Measurements from ENCODE around the gene RNF133. TPM values are rescaled to one million over a fixed set of nuclear protein-coding genes. Genes with fewer than 3 reads are reported as not detected.

Gene RNF133
- total RNA-seq, 1 donor from 2014 or later, result 0.41 TPM

DNA sequence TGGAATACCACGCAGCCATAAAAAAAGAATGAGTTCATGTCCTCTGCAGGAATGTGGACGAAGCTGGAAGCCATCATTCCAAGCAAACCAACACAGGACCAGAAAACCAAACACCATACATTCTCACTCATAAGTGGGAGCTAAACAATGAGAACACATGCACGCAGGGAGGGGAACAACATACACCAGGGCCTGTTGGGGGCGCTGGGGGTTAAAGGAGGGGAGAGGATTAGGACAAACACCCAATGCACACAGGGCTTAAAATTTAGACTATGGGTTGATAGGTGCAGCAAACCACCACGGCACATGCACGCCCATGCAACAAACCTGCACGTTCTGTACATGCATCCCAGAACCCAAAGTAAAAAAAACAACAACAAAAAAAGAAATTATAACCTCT lies 23.3 kb downstream of the RNF133 start:
- no peaks in the 10 kb centered on the region for H3K27me3 ChIP-seq (ENCODE audit: low read depth)
- no peaks in the 10 kb centered on the region for H3K36me3 ChIP-seq
- TF ChIP-seq, protein P1, sequence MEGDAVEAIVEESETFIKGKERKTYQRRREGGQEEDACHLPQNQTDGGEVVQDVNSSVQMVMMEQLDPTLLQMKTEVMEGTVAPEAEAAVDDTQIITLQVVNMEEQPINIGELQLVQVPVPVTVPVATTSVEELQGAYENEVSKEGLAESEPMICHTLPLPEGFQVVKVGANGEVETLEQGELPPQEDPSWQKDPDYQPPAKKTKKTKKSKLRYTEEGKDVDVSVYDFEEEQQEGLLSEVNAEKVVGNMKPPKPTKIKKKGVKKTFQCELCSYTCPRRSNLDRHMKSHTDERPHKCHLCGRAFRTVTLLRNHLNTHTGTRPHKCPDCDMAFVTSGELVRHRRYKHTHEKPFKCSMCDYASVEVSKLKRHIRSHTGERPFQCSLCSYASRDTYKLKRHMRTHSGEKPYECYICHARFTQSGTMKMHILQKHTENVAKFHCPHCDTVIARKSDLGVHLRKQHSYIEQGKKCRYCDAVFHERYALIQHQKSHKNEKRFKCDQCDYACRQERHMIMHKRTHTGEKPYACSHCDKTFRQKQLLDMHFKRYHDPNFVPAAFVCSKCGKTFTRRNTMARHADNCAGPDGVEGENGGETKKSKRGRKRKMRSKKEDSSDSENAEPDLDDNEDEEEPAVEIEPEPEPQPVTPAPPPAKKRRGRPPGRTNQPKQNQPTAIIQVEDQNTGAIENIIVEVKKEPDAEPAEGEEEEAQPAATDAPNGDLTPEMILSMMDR (IDR thresholded peaks at IDR 0.05; ENCODE audit: borderline replicate concordance), result no peak
- H3K27ac ChIP-seq (replicated peaks), result no peak overlapping the region
- peaks cover 28% of the 10 kb centered on the region for H3K4me1 ChIP-seq
- no peak overlapping the region for H3K4me3 ChIP-seq
- peaks cover 5% of the 10 kb centered on the region for H3K9me3 ChIP-seq (replicated peaks)
- DNase-seq, result no peak
- intact Hi-C loops (cut with micrococcal nuclease), result no loop called here

- Histone ChIP-seq H3K9me3 (replicated peaks) (peaks cover 5% of the 10 kb centered on the region), H3K27me3 (ENCODE audit: low read depth) (no peaks in the 10 kb centered on the region), H3K36me3 (no peaks in the 10 kb centered on the region), H3K4me3 (no peak overlapping the region), H3K27ac (replicated peaks) (no peak overlapping the region), H3K4me1 (peaks cover 28% of the 10 kb centered on the region)
- DNase-seq, result no peak
- intact Hi-C loops (cut with micrococcal nuclease), result no loop called here
- TF ChIP-seq, protein P1 (IDR thresholded peaks at IDR 0.05; ENCODE audit: borderline replicate concordance), result no peak
Measured at GRCh38 chr7:122675011-122675410, 23.9 kb downstream of the RNF133 start.

- Histone ChIP-seq H3K4me1 (peaks cover 28% of the 10 kb centered on the region), H3K9me3 (replicated peaks) (peaks cover 3% of the 10 kb centered on the region), H3K27ac (replicated peaks) (no peak overlapping the region), H3K27me3 (ENCODE audit: low read depth) (no peaks in the 10 kb centered on the region), H3K36me3 (no peaks in the 10 kb centered on the region), H3K4me3 (no peak overlapping the region)
- DNase-seq, result no peak
- intact Hi-C loops (cut with micrococcal nuclease), result no loop called here
- TF ChIP-seq, protein P1 (IDR thresholded peaks at IDR 0.05; ENCODE audit: borderline replicate concordance), result no peak
Measured at GRCh38 chr7:122674502-122674901, 24.4 kb downstream of the RNF133 start.

DNA sequence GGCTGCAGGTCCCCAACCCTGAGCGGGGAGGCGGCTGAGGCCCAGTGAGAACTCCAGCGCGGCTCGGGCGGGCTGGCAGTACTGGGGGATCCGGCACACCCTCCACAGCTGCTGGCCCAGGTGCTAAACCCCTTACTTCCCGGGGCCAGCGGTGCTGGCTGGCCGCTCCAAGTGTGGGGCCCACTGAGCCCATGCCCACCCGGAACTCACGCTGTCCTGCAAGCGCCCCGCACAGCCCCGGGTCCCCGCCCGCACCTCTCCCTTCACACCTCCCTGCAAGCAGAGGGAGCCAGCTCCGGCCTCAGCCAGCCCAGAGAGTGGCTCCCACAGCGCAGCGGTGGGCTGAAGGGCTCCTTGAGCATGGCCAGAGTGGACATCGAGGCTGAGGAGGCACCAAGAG lies 25.0 kb downstream of the RNF133 start:
- no peaks in the 10 kb centered on the region for H3K27me3 ChIP-seq (ENCODE audit: low read depth)
- peaks cover 28% of the 10 kb centered on the region for H3K4me1 ChIP-seq
- H3K4me3 ChIP-seq, result no peak overlapping the region
- DNase-seq, result no peak
- TF ChIP-seq, protein P1 (IDR thresholded peaks at IDR 0.05; ENCODE audit: borderline replicate concordance), result no peak
- no peaks in the 10 kb centered on the region for H3K36me3 ChIP-seq
- intact Hi-C loops (cut with micrococcal nuclease), result no loop called here
- no peak overlapping the region for H3K27ac ChIP-seq (replicated peaks)
- no peaks in the 10 kb centered on the region for H3K9me3 ChIP-seq (replicated peaks)

DNA sequence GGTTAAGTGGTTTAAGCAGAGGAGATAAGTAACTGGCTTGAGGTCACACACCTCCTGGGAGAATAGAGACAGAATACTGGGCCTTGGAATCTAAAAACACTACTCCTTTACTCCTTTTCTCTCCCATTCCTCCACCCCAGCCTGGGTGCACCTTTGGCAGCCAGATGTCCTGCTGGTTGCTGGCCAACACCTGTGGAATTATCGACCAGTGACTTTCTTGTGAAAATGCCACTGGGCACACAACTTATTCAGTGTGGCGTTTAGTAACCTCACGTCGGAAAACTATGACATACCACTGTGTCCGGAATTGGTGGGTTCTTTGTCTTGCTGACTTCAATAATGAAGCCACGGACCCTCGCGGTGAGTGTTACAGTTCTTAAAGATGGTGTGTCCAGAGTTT lies 26.4 kb downstream of the RNF133 start:
- TF ChIP-seq, protein P1 (IDR thresholded peaks at IDR 0.05; ENCODE audit: borderline replicate concordance), result no peak
- DNase-seq, result no peak
- intact Hi-C loops (cut with micrococcal nuclease), result no loop called here
- no peaks in the 10 kb centered on the region for H3K9me3 ChIP-seq (replicated peaks)
- no peak overlapping the region for H3K4me3 ChIP-seq
- no peaks in the 10 kb centered on the region for H3K27me3 ChIP-seq (ENCODE audit: low read depth)
- H3K4me1 ChIP-seq, result peaks cover 28% of the 10 kb centered on the region
- H3K27ac ChIP-seq (replicated peaks), result no peak overlapping the region
- no peaks in the 10 kb centered on the region for H3K36me3 ChIP-seq

DNA sequence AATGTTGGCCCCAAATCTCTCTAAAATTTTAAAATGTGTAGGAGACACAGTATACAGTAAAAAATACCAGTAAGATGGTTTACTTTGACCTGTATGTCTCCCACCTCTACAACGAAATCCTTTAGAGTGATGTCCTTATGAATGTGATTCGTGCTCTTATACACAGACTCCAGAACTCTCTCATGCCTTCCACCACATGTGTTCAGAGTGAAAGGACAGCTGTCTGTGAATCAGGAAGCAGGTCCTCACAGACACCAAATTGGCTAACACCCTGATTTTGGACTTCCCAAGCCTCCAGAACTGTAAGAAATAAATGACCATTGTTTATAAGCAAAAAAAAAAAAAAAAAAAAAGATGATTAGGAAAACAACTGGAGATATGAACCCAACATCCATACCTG lies 35.2 kb downstream of the RNF133 start:
- Histone ChIP-seq H3K4me1 (peaks cover 5% of the 10 kb centered on the region), H3K4me3 (no peak overlapping the region), H3K27ac (replicated peaks) (no peak overlapping the region), H3K27me3 (ENCODE audit: low read depth) (no peaks in the 10 kb centered on the region), H3K9me3 (replicated peaks) (no peaks in the 10 kb centered on the region), H3K36me3 (no peaks in the 10 kb centered on the region)
- DNase-seq, result no peak
- intact Hi-C loops (cut with micrococcal nuclease), result no loop called here
- TF ChIP-seq, protein P1 (IDR thresholded peaks at IDR 0.05; ENCODE audit: borderline replicate concordance), result no peak
